Measurements from ENCODE around the gene OSBPL3. TPM values are rescaled to one million over a fixed set of nuclear protein-coding genes. Genes with fewer than 3 reads are reported as not detected.

The OSBPL3 gene
- total and polyA plus RNA-seq, 2 donors from 2014 or later: 8.6 to 40.5 TPM

- H3K4me3 ChIP-seq (ENCODE audit: low read length in 3 of 3): no peak overlapping the region
- H3K36me3 ChIP-seq (ENCODE audit: control insufficient read depth in 2 of 3, insufficient read depth in 3 of 3, low read length in 3 of 3): peaks cover 0 to 6% (median 2%) of the 10 kb centered on the region in 3 donors
- no peak overlapping the region for H3K27ac ChIP-seq (ENCODE audit: low read depth in 2 of 2, low read length in 2 of 2)
- H3K9ac ChIP-seq (ENCODE audit: low read length in 3 of 3): no peak overlapping the region
- no peak for TF ChIP-seq CTCF (IDR thresholded peaks at IDR 0.05; ENCODE audit: borderline replicate concordance, extremely low read depth, insufficient read depth)
- H3K9me3 ChIP-seq (ENCODE audit: control insufficient read depth in 2 of 3, insufficient read depth in 1 of 3, low read length in 3 of 3): no peaks in the 10 kb centered on the region
- intact Hi-C loops (cut with DNase I): no loop called here
- FAIRE-seq: no peak
- no peak for DNase-seq
- H3K4me1 ChIP-seq (ENCODE audit: control insufficient read depth in 2 of 3, insufficient read depth in 2 of 3, low read depth in 1 of 3, low read length in 3 of 3): no peaks in the 10 kb centered on the region
- H3K27me3 ChIP-seq (ENCODE audit: control insufficient read depth, insufficient read depth, low read length): no peaks in the 10 kb centered on the region
These were observed 145.7 kb downstream of the OSBPL3 start for GRCh38 chr7:24834128-24834798.

GRCh38 chr7:24833549-24833948 is 146.4 kb downstream of the OSBPL3 start:
- no peak overlapping the region for H3K9ac ChIP-seq (ENCODE audit: low read length in 3 of 3)
- no peaks in the 10 kb centered on the region for H3K27me3 ChIP-seq (ENCODE audit: control insufficient read depth, insufficient read depth, low read length)
- H3K36me3 ChIP-seq (ENCODE audit: control insufficient read depth in 2 of 3, insufficient read depth in 3 of 3, low read length in 3 of 3): peaks cover 0 to 6% (median 0%) of the 10 kb centered on the region in 3 donors
- intact Hi-C loops (cut with DNase I): no loop called here
- no peak overlapping the region for H3K4me3 ChIP-seq (ENCODE audit: low read length in 3 of 3)
- FAIRE-seq: no peak
- DNase-seq: no peak
- no peaks in the 10 kb centered on the region for H3K4me1 ChIP-seq (ENCODE audit: control insufficient read depth in 2 of 3, insufficient read depth in 2 of 3, low read depth in 1 of 3, low read length in 3 of 3)
- H3K27ac ChIP-seq (ENCODE audit: low read depth in 2 of 2, low read length in 2 of 2): no peak overlapping the region
- no peak for TF ChIP-seq CTCF (IDR thresholded peaks at IDR 0.05; ENCODE audit: borderline replicate concordance, extremely low read depth, insufficient read depth)
- H3K9me3 ChIP-seq (ENCODE audit: control insufficient read depth in 2 of 3, insufficient read depth in 1 of 3, low read length in 3 of 3): no peaks in the 10 kb centered on the region

- Histone ChIP-seq H3K4me3 (ENCODE audit: low read length in 3 of 3) (no peak overlapping the region), H3K27me3 (ENCODE audit: control insufficient read depth, insufficient read depth, low read length) (no peaks in the 10 kb centered on the region), H3K27ac (ENCODE audit: low read depth in 2 of 2, low read length in 2 of 2) (no peak overlapping the region), H3K9ac (ENCODE audit: low read length in 3 of 3) (no peak overlapping the region), H3K36me3 (ENCODE audit: control insufficient read depth in 2 of 3, insufficient read depth in 3 of 3, low read length in 3 of 3) (peaks cover 0 to 6% (median 0%) of the 10 kb centered on the region in 3 donors), H3K9me3 (ENCODE audit: control insufficient read depth in 2 of 3, insufficient read depth in 1 of 3, low read length in 3 of 3) (no peaks in the 10 kb centered on the region), H3K4me1 (ENCODE audit: control insufficient read depth in 2 of 3, insufficient read depth in 2 of 3, low read depth in 1 of 3, low read length in 3 of 3) (no peaks in the 10 kb centered on the region)
- TF ChIP-seq CTCF (IDR thresholded peaks at IDR 0.05; ENCODE audit: borderline replicate concordance, extremely low read depth, insufficient read depth): no peak
- FAIRE-seq (no peak), DNase-seq (no peak)
- intact Hi-C loops (cut with DNase I): no loop called here
These were observed 148.7 kb downstream of the OSBPL3 start for GRCh38 chr7:24831240-24831639.

Data from kidney (tissue), 14 donors.